Measurements from ENCODE around the gene ZHX3.

Gene ZHX3

DNA sequence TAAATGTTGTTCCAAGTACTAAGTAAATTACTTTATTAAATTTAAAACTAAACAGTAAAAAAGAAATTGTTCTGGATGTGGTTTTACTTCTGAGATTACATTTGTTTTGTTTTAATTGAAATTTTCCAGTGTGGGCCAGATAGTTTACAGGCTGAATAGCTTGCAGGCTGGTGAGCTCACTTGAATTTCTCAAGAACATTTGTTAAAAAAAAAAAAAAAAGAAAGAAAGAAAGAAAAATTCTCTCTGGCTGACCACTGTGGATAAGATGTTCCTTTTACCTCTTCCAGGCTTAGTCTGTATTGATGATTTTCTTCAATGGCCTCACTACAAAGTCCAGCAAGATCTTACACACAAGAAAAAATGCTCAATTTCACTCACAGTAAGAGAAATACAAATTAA lies 94.8 kb downstream of the ZHX3 start:
- no peak for DNase-seq (ENCODE audit: low read depth)

DNA sequence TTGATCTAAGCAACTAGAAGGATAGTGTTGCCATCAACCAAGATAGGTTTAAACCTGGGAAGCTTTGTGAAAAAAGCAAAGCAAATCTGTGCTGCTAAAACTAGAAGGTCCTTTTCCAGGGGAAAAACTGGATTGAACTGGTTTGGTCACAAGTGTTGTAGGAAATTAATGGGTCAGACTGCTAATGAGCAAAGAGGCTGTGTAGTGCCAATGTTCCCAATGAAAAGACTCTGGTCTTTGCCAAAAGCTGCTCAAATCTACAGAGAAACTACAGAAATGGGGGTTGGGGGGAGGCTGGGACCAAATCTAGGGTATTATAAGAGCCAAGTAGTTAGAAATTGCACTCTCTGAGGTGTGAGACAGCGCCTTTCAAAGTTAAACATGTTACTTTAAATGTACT lies 95.2 kb downstream of the ZHX3 start:
- no peak for DNase-seq (ENCODE audit: low read depth)

DNA sequence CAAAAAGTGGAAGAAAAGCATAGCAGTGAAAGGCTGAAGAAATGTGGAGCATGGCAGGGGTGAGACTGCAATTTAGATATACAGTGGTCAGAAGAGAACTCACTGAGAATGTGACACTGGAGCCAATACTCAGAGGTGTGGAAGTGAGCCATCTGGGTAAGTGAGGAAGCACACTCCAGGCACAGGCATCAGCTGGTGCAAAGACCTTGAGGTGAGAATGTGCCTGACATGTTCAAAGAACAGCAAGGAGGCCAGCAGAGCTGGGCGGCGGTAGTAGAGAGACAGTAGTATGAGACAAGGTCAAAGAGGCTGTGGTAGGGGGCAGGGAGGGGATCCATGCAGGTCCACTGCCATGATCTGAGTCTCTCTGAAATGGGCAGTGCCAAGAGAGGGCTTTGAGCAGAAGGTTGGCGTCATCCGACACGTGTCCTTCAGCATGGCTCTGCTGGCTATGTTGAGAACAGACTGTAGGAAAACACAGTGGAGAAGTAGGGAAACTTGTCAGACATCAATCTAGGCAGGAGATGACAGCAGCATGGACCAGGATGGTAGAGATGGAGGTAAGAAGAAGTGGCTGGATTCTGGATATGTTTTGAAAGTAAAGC lies 95.8 kb downstream of the ZHX3 start:
- no peak for DNase-seq (ENCODE audit: low read depth)

GRCh38 chr20:41219824-41220223 lies 97.7 kb downstream of the ZHX3 start:
- DNase-seq (ENCODE audit: low read depth): no peak

- no peak for DNase-seq (ENCODE audit: low read depth)
Measured at GRCh38 chr20:41218466-41218865, 99.1 kb downstream of the ZHX3 start.

- no peak for DNase-seq (ENCODE audit: low read depth)
Measured at GRCh38 chr20:41217422-41217821, 100.1 kb downstream of the ZHX3 start.

- DNase-seq (ENCODE audit: low read depth): no peak
Measured at GRCh38 chr20:41214666-41215065, 102.9 kb downstream of the ZHX3 start.

DNA sequence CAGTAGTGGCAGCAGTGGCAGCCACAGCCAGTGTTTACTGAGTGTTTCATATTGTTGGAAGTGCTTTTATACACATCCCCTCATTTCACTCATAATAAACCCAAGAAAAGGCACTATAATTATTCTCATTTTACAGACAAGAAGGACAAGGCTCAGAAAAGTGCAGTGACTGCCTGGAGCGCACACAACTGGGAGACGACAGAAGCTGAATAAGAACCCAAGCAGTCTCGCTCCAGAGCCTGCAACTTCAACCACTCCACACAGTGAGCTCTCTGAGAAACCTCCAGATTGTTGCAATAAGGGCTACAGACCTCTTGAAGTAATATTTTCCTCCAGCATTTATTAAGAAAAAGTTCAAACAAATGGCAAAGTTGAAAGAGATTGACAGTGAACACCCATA lies 103.3 kb downstream of the ZHX3 start:
- DNase-seq (ENCODE audit: low read depth): no peak

GRCh38 chr20:41213150-41213820 lies 104.2 kb downstream of the ZHX3 start:
- DNase-seq (ENCODE audit: low read depth): no peak

- DNase-seq (ENCODE audit: low read depth): no peak
Measured at GRCh38 chr20:41205313-41205712, 112.2 kb downstream of the ZHX3 start.

DNA sequence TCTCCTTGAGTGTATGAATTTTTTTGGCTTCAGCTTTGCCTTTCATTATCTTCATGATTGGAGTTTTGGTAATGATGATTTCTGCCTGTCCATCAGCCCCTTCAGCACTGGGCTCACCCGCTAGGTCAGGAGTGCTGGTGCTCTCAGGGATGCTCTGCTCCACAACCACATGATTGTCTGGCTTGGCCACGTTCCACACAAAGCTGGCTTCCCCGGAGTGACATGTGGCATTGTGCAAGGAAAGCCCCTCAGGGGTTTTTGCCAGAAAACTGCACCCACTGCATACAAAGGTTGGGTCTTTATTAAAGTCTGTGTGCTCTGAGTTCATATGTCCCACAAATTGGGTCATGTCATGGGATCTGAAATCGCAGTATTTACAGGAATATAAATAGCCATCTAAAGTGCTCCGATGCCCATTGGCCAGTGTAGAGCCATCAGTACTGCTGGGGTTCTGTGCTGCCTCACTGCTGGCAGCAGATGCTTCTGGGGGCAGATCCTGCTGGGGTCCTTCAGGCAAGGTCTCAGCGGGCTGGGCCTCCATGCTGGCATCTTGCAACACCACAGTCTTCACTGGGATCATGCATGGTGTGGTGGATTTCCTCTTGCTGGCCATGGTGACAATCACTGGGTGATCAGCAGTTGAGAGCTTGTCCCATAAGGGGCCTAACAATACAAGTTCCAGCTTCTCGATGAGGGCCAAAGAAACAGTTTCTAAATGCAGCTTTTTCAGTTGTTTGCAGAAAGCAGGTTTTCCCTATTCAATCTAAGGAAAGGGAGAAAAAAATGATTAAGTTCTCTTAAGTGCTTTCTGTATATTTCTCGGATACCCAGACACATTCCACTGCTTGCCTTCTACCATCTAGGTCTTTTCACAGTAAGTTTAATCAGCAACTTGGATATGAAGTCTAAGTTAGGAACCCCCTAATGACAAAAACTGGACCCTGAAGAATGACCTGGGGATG lies 112.9 kb downstream of the ZHX3 start:
- DNase-seq (ENCODE audit: low read depth): no peak

DNA sequence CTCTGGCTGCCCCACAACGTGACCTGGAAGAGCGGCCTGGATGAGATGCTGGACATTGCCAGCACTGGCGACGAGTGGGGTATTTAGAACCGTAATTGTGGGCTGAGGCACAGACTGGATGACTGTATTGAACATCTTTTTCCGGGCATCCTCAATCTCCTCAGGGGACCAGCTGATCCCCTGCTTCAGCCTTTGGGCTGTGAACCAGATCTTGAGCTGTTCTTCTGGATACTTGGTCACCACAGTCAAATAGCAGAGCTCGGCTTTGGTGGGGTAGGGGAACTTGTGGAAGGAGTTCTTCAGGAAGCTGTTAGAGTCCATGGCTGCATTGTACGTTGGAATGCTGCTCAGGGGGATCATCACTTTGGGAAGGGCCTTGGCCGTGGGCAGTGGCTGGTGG lies 113.9 kb downstream of the ZHX3 start:
- DNase-seq (ENCODE audit: low read depth): no peak

GRCh38 chr20:41202426-41202825 lies 115.1 kb downstream of the ZHX3 start:
- DNase-seq (ENCODE audit: low read depth): no peak

GRCh38 chr20:41201760-41202159 lies 115.8 kb downstream of the ZHX3 start:
- DNase-seq (ENCODE audit: low read depth): no peak

DNA sequence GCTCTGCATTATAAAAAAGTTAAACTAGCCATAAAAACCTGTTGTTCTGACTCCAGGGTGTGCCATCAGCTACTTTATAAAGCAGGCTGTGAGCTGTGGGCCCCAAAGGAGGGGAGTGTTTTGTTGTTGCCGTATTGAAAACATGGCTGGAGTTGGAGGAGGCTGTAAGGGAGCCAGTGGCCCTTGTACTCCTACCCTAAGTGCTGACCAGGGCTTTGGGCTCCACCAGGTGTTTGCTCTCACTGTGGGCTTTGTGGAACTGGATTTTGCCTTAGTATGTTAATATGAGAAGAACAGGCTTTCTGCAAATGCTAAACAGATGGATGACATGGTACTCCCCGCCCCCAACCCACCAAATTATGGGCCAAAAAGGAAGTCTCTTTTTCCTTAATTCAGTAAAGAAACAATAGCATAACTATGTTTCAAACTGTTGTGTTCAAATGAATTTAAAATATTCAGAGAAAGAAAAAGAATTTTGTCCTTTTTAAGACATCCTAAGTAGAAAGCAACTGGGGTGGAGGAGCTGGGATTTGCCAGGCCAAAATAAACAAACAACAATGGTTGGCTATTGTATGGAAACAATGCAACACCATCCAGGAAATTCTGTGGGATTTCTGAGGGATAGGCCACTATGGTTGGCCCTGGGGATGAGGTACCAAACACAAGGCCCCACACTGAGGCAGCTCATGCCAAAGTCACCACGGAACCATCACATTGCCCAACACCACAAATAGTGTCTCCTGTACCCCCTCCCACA lies 116.9 kb downstream of the ZHX3 start:
- no peak for DNase-seq (ENCODE audit: low read depth)

DNA sequence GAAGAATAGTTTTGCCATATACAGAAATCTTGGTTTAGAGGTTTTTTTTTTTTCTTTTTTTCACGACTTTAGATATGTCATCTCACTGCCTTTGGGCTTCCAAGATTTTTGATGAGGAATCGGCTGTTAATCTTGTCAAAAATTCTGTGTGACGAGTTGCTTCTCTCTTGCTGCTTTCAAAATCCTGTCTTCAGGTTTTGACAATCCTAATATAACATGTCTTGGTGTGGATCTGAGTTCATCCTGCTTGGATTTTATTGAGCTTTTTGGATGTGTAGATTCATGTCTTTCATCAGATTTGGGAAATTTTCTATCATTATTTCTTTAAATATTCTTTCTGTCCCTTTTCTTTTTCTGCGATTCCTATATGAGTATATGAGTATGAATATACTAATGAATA lies 119.1 kb downstream of the ZHX3 start:
- DNase-seq (ENCODE audit: low read depth): no peak

GRCh38 chr20:41196653-41197225 lies 120.8 kb downstream of the ZHX3 start:
- DNase-seq (ENCODE audit: low read depth): no peak

GRCh38 chr20:41192575-41192974 lies 125.0 kb downstream of the ZHX3 start:
- no peak for DNase-seq (ENCODE audit: low read depth)

- no peak for DNase-seq (ENCODE audit: low read depth)
Measured at GRCh38 chr20:41191562-41192500, 125.7 kb downstream of the ZHX3 start.

- DNase-seq (ENCODE audit: low read depth): no peak
Measured at GRCh38 chr20:41187668-41188067, 129.9 kb downstream of the ZHX3 start.

Data from stimulated activated CD8-positive, alpha-beta memory T cell treated with anti-CD3 and anti-CD28 coated beads, Interleukin-12 subunit alpha, Interleukin-12 subunit beta, amount 100 ng/mL, for 1 hour (primary cell).